GM11168 (cell line): ENCODE data around the gene KIF3C.
"Not testable (repeated sequence)": the region's sequence is repeated elsewhere in the genome, so short reads cannot be mapped to it uniquely, and the experiment has no call there.

Source experiments
- in situ Hi-C: fragments of 300-500 bp; cut with MboI; formaldehyde crosslinking; loops from one replicate; pipeline ENCODE4 v1.12.0; 2022; ENCODE audit warnings: low sequenced_read_pairs; ENCODE audit not compliant: unreplicated experiment

KIF3C gene

DNA sequence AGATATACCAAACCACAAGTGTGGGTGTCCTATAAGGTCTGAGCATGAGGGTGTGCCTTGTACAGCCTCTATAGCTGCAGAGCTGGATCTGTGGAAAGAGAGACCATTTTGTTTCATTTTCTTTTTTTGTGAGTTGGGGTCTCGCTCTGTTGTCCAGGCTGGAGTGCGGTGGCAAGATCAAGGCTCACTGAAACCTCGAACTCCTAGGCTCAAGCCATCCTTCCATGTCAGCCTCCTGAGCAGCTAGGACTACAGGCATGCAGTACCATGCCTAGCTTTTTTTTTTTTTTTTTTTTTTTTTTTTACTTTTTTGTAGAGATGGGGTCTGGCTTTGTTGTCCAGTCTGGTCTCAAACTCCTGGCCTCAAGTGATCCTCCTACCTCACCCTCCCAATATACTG is 10.7 kb downstream of the KIF3C start:
- in situ Hi-C loops, result no loop called here

DNA sequence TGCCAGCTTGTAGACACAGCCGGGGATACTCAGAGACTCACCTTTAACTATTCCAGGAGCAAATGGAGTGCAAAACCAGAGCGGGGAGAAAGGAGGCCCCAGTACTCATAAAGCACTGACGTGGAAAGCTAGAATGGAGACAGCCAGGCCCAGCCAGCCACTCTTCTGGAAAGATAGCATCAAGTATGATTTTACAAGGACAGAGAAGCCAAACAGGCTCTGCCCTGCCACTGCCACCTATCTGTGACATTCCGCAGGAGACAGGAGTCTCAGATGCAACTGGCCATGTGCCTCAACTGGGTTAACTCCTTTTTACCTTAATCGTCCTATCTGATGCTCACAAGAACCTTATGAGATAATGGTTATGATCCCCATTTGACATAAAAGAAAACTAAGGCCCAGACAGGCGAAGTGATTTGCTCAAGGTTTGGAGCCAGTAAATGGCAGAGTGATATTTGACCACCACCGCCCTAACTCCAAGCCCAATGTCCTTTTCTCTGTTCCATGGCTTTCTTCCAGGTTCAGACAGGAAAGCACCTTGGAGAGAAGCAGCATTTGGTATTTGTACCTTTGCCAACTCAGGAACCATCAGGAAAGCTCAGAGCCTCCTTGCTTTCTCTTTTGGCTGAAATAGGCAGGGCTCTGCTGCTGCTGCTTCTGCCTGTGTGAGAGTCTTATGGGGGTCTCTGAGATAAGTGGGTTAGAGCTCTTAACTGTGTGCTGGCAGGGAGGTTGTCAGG is 15.6 kb downstream of the KIF3C start:
- in situ Hi-C loops, result no loop called here

DNA sequence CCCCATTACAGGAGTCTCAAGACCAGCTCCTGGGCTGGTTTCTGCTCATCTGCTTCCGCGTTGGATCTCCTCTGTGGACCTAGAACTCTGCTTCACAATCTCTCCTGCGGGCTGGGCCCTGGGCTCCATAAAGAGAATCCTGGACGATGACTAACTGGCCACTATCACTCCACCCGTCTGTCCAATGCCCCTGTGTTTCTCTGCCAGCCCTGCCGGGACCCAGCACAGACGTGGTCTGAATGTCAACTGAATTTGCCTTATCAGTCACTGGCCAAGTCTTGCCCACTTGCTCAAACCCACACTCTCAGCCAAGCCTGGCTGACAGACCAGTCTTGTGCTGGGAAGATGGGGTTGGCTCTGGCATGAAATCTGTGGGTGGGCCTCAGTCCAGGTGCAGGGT is 17.4 kb downstream of the KIF3C start:
- in situ Hi-C loops, result no loop called here

DNA sequence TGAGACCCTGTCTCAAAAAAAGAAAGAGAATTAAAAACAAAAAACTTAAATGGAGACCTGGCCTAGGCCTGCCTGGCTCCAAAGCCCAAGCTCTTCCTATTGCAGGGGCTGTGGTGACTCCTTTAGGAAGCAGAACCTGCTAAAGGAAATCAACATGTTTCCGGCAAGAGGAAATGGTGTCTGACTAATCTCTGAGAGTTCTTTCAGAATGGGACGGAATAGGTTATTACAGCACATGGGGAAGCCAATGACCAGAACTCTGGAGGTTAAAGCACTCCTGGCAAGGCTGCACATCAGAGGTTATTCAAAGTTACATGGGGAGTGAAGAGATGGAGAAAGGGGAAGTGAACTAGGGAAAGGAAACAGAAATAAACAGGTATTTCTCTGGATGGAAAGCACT is 21.4 kb downstream of the KIF3C start:
- in situ Hi-C loops, result no loop called here

DNA sequence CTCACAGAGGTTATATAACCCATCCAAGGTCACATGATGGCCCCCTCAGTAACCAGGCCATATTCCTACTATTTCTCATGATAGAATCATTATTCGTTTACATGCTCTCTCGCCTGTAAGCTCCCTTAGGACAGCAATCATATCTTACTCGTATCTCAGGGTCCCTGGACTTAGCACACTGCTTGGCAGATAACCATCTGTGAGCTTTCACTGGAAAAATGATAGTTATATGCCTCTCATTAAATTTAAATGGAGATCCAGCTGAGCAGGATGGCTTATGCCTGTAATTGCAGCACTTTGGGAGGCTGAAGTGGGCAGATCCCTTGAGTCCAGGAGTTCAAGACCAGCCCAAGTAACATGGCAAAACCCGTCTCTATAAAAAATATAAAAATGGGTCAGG is 21.9 kb downstream of the KIF3C start:
- in situ Hi-C loops, result no loop called here

DNA sequence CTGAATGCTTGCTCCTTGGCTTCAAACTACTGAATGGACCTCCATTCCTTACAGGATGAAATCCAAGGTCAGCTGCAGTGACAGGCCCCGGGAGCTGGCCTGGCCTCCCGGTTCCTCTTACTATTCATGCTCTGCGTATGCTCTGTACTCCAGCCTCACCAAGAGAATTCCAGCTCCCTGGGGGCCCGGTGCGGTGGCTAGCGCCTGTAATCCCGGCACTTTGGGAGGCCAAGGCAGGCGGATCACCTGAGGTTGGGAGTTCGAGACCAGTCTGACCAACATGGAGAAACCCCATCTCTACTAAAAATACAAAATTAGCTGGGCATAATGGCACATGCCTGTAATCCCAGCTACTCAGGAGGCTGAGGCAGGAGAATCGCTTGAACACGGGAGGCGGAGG is 23.7 kb downstream of the KIF3C start:
- in situ Hi-C loops, result not testable (repeated sequence)

DNA sequence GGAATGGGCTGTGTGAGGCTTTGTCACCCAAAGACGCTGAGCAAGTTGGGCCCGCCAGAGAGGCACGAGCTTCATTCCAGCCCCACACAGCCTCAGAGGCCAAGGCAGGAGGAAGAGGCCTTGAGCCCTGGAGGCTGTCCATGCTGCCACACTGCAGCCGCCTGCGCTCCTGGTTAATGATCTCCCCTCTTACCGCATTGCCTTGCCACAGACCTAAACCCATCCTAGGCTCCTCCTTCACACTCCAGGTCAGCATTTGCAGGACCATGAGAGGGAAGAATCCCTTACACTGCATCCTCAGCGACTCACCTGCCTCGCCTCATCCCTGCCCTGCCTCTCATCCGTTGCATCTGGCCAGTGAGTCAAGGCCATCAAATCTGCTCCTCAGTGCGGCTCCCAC is 24.6 kb downstream of the KIF3C start:
- in situ Hi-C loops, result no loop called here

DNA sequence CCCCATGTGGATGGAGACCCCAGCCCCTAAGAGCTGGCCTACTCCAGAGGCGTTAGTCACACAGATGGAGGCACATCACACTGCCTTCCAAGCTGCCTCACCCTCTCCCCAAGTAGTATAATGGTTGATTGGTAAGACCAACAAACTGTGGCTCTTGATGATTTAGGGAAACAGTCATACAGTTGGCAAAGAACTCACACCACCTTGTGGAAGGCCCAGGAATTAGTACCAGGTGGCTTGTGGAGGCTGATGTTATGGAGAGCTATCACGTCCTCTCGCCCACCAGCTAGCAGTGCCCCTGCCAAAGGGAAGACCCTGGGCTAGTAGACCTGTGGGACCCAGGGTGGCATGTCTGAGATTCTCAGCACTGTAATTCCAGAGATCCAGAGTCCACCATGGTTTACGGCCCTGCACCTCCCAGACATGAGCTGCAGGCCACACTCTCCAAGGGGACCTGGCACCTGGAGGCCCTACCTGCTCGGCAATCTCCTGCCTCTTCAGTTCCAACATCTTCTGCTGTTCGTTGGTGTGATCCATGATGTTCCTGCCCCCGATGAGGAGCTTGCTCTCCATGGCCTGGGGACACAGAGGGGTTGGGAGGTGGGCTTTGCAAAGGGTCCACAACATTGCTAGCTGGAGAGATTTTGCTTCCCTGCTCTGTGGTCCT is 26.3 kb downstream of the KIF3C start:
- in situ Hi-C loops, result no loop called here

DNA sequence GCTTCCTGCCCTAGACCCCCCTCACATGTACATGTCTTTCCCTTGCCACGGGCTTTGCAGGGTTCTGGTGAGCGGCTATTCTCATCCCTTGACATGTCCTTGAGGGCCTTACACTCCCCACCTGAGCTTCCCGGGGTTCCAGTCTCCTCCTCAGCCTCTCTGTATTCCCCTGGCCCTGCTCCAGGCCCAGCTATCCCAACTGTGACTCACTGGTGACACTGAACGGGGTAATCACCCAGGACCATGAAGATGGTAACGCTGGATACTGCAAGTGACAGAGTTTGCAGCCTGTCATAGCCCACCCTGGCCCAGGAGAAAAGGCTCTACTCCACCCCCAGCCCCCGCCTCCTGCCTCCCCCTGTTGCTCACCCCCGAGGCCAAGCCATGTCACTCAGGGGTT is 27.3 kb downstream of the KIF3C start:
- in situ Hi-C loops, result no loop called here

DNA sequence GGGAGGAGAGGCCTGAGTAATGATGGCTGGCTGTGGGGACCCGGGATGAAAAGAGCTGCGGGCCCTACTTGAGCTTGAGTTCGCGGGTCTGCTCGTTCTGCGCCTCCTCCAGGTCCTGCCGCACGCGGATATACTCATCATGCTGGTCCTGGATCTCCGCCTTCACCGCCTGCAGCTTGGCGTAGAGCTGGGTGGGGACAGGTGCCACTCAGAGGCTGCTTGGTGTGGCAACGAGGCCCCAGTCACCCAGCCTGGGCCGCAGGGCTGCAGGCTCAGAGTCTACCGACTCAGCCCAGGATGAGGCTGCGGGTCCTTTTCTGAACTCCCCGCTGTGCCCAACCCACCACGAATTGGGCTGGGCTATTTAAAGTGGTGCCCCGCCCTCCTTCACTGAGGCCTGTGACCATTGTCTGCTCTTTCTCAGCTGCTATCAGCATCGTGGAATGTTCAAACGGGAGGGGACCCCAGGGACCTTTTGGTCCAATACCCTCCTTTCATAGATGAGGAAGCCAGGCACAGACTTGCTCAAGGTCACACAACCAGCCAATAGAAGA is 28.0 kb downstream of the KIF3C start:
- in situ Hi-C loops, result no loop called here

DNA sequence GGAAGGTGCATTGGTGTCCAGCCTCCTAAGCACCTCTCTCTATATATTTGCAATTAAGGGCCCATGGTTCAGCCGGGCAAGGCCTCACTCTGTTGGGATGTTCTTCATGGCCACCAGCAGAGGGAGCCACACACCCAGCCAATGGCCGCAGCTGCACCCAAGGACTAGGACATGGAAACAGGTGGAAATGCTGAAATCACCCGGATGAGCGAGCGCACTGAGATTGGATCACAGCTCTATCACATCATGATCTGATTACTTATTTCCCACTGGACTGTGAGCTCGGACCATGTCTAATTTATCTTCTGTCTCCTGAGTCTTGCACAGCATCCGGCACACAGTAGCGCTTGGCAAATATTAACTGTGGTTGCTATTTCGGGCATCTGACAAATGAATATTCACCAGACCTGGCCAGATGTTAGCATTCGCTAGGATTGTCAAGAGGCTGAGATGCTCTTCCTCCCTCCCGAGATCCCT is 31.2 kb downstream of the KIF3C start:
- in situ Hi-C loops, result no loop called here

DNA sequence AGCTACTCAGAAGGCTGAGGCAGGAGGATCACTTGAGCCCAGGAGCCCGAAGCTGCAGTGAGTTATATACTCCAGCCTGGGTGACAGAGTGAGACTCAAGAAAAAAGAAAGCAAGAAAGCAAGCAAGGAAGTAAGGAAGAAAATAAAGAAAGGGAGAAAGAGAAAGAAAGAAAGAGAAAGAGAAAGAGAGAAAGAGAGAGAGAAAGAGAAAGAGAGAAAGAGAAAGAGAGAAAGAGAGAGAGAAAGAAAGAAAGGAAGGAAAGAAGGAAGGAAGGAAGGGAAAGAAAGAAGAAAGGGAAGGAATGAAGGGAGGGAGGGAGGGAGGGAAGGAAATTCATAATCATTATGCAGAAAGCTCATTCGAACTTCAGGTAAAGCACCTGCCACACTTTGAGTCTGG is 33.9 kb downstream of the KIF3C start:
- in situ Hi-C loops, result no loop called here

DNA sequence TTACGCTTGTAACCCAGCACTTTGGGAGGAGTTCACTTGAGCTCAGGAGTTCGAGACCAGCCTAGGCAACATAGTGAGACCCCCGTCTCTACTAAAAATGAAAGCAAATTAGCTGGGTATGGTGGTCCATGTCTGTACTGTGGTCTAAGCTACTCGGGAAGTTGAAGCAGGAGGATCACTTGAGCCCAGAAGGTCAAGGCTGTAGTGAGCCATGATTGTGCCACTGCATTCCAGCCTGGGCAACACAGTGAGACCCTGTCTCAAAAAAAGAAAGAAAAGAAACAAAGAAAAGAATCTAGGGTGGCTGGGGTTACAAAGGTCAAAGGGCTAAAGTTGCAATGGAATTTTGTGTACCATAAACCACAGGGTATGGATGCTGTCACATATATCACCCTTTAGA is 41.3 kb downstream of the KIF3C start:
- in situ Hi-C loops, result no loop called here

DNA sequence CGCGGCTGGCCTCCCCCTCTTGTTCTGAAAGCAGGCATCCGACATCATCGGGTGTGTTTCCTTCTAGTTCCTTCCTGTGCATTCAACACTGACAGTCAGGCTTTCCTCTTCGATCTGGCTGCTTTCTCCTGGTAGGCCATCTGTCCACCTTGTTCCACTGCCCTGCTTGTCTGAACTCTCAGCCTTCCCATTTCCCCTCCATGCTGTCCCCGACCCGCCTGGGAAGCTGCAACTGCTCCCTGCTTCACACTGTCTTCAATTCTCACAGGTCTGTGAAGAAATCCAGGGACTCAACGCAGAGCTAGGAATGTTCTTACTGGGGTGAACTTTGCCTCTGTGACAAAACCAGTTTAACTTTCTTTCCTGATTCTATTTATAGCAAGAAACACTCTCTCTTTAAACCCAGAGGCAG is 43.0 kb downstream of the KIF3C start:
- in situ Hi-C loops, result no loop called here

DNA sequence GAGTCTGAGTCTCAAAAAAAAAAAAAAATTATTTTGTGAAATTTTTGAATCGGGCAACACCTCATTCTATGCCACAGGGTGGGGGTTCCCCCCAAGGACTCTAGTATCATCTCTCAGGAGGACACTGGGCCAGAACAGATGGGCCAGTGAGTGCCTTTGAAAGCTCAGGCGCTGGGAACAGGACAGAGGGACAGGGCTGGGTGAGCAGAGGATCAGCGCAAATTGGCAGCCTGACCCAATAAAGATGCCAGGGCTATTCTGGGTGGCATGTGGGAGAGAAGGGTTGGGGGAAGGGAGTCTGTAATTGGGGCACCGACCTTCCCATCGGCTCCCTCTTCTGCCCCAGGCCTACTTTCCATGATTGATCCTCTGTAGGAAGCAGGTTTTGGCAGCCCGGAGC is 44.0 kb downstream of the KIF3C start:
- in situ Hi-C loops, result no loop called here

DNA sequence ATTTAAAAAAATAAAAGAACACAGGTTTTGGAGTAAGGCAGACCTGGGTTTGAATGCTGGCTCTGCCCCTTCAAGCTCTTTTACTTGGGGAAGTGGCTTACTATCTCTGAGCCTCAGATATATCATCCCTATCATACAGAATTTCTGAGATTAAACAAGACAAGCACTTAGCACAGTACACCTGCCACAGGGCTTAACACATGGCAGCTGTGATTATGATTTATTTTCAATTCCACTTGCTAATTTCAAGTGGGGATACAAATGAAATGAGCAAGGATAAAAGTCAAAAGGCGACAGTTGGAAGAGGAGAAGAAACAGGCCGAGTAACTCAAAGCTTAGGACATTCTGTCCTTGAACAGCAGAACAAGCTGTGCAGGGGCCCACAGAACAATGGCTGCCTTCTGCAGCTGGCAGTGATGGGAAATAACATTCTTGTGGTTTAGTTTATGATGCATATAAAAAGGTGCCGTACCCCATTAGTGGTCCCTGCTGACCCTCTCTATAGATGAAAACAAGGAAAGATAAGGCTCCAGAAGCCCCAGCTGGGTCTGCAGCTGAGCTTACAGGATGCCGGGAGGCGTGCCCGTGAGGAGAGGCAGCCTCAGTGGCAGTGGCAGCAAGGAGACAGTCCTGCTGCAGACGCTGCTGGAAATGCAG is 45.3 kb downstream of the KIF3C start:
- in situ Hi-C loops, result no loop called here

DNA sequence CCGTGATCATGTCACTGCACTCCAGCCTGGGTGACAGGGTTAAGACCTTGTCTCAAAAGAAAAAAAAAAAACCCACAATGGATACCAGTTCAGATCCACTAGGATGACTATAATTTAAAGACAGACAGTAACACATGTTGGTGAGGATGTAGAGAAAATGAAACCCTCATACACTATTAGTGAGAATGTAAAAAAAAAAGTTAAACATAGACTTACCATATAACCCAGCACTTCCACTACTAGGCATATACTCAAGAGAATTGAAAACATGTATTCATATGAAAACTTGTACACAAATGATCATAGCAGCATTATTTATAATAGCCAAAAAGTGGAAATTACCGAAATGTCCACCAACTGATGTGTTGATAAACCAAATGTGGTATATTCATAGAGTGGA is 48.7 kb downstream of the KIF3C start:
- in situ Hi-C loops, result no loop called here

DNA sequence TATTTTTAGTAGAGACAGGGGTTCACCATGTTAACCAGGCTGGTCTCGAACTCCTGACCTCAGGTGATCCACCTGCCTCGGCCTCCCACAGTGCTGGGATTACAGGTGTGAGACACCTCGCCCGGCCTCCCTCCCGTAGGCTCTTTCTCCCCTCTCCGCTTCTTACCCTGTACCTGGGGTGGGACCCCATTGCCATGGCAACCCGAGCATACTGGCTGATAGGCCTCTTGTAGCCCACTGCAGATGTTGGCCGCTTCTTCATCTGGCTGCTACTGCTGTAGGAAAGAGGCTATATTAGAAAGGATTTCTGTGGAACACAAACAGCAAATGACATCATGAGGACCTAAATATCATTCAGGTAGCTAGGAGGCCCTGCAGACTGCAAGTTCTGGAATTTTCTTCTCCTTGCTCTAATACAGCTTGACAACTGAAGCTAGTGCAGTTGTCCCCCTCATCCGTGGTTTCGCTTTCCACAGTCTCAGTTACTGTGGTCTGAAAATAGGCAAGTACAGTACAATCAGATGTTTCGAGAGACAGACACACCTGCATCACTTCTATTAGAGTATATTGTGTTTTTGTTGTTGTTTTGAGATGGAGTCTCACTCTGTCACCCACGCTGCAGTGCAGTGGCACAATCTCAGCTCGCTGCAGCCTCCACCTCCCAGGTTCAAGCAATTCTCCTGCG is 52.4 kb downstream of the KIF3C start:
- in situ Hi-C loops, result no loop called here

DNA sequence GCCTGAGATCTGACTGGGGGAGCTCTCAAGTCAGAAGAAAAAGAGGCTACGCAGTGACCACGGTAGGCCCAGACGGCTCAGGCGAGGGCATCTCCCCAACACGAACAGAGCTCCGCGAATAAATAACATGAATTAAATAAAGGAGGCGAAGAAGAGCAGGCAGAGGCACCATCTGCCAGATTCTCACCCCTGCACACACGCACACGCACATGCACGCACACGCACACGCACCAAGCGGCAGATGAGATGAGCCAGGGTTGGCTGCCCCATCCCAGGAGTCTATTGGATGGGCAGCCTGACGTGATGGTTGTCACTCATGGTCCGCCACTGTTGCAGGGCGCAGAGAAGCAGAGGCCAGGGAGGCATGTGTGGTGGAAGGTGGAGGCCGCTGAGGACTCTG is 53.6 kb downstream of the KIF3C start:
- in situ Hi-C loops, result no loop called here

DNA sequence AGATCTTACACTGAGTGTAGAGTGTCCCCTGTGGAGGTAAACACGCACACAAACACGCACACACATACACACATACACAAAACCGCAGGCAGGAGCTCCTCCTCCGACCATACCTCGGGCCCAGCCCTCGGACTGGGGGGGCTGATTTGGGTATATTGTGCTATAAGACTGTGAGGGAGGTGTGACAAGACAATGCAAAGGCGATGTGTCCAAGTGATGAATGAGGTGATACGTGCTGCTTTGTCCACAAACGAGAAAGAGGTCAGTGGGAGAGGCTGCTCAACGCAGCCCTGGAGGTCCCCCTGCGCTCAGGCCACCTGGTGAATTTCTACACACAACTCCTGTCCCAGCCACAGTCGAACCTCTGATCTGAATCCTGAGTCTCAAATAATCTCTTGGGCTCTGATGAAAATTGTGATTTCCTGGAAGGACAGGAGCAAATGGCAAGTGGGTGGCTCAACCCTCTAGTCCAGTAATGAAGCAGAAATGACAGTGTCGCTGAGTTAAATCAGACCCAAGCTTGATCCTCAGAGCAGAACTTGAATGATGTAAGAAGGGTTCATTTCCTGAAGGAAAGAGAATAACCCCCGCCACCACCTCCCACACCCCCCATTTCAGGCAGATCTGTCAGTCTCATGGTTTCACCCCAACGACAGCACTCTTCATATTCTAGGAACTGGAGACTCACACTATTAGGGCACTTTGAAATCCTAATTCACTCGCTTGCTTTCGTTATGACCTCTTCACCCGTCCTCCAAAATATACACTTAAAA is 55.1 kb downstream of the KIF3C start:
- in situ Hi-C loops, result no loop called here
